Activated CD4-positive, alpha-beta T cell treated with anti-CD3 and anti-CD28 coated beads, Interleukin-2, amount 10 ng/mL, durations not matched to agents 7 days and 5 days (primary cell): Measurements from ENCODE around the gene CHFR. TPM values are rescaled to one million over a fixed set of nuclear protein-coding genes. Genes with fewer than 3 reads are reported as not detected.
"Not testable (repeated sequence)": the region's sequence is repeated elsewhere in the genome, so short reads cannot be mapped to it uniquely, and the experiment has no call there.

Experiments
- CTCF ChIA-PET: fragments of 350-600 bp; sonication (Branson Sonifier 250); formaldehyde crosslinking; loops from one replicate; lab custom pipeline; 2021; ENCODE audit warnings: antibody characterized with exemption; lab: Charles Lee
- POLR2A ChIA-PET: fragments of 350-600 bp; sonication (Branson Sonifier 250); formaldehyde crosslinking; loops from one replicate; lab custom pipeline; 2021; ENCODE audit warnings: antibody characterized with exemption; lab: Charles Lee
- DNase-seq: peaks from one replicate; pipeline ENCODE4 v3.0.0-alpha.2; 2020
- H3K27ac Mint-ChIP-seq: one replicate; pipeline ENCODE4 v1.8.0; 2021; ENCODE audit warnings: mild to moderate bottlenecking, moderate library complexity, mixed read lengths
- H3K27me3 Mint-ChIP-seq: one replicate; pipeline ENCODE4 v1.8.0; 2021; ENCODE audit warnings: mixed read lengths
- H3K36me3 Mint-ChIP-seq: one replicate; pipeline ENCODE4 v1.8.0; 2021; ENCODE audit warnings: low read depth, mixed read lengths
- H3K4me1 Mint-ChIP-seq: one replicate; pipeline ENCODE4 v1.8.0; 2021; ENCODE audit warnings: mixed read lengths
- H3K4me3 Mint-ChIP-seq: one replicate; pipeline ENCODE4 v1.8.0; 2021; ENCODE audit warnings: mild to moderate bottlenecking, moderate library complexity, mixed read lengths
- H3K9me3 Mint-ChIP-seq: one replicate; pipeline ENCODE4 v1.8.0; 2021; ENCODE audit warnings: mixed read lengths
- total RNA-seq, 2 experiments: library from RNA; stranded (reverse); gene quantifications; one replicate each; pipeline ENCODE4 v1.2.3, GENCODE V29; 2021

Gene CHFR
- total RNA-seq, 2 experiments from 2014 or later = 71.4 to 88.9 TPM

DNA sequence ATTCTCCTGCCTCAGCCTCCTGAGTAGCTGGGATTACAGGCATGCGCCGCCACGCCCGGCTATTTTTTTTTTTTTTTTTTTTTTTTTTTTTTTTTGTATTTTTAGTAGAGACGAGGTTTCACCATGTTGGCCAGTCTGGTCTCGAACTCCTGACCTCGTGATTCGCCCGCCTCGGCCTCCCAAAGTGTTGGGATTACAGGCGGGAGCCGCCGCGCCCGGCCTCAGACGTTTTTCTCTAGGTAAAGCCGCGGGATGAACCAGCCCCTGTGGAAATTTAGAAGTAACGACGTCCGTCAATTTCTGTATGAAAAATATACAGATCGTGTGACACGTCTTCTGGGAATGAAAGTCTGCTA is 20.4 kb upstream of the CHFR start:
- POLR2A ChIA-PET = not testable (repeated sequence)
- CTCF ChIA-PET = interaction anchor here (1.1 to 1.6 kb wide), 2 partner anchors 100 to 133 kb away, joined by 3 read pairs; no protein-coding TSS in a partner anchor

DNA sequence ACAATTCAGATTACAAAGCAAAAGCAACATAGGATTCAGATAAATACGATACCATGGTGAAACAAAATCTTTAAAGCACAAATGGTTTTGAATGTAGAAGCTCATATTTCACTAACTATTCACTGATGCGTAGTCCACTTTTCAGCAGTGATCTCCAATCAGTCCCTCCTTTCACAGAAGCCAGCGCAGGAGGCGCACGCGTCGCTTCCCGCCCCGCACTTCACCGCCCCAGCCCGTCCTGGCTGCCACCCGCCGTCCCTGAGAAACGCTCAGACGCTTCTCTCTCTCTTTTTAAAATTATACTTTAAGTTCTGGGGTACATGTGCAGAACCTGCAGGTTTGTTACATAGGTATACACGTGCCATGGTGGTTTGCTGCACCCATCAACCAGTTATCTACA is 19.8 kb upstream of the CHFR start:
- Mint-ChIP-seq H3K27me3 (peaks cover 14% of the 10 kb centered on the region), H3K27ac (no peak overlapping the region), H3K4me3 (peak overlapping the region; percentile 41), H3K9me3 (peaks cover 17% of the 10 kb centered on the region), H3K4me1 (peaks cover 25% of the 10 kb centered on the region), H3K36me3 (peaks cover 11% of the 10 kb centered on the region)
- POLR2A ChIA-PET = no interaction called here
- CTCF ChIA-PET = no interaction called here
- no peak for DNase-seq

More for the DNA sequence above, 20.4 kb upstream of the CHFR start:
- peaks cover 25% of the 10 kb centered on the region for H3K4me1 Mint-ChIP-seq
- H3K4me3 Mint-ChIP-seq = peak overlapping the region; percentile 78
- DNase-seq = not testable (repeated sequence)
- H3K9me3 Mint-ChIP-seq = peaks cover 20% of the 10 kb centered on the region
- peak overlapping the region; percentile 97 for H3K27ac Mint-ChIP-seq
- peaks cover 13% of the 10 kb centered on the region for H3K36me3 Mint-ChIP-seq
- peaks cover 14% of the 10 kb centered on the region for H3K27me3 Mint-ChIP-seq

DNA sequence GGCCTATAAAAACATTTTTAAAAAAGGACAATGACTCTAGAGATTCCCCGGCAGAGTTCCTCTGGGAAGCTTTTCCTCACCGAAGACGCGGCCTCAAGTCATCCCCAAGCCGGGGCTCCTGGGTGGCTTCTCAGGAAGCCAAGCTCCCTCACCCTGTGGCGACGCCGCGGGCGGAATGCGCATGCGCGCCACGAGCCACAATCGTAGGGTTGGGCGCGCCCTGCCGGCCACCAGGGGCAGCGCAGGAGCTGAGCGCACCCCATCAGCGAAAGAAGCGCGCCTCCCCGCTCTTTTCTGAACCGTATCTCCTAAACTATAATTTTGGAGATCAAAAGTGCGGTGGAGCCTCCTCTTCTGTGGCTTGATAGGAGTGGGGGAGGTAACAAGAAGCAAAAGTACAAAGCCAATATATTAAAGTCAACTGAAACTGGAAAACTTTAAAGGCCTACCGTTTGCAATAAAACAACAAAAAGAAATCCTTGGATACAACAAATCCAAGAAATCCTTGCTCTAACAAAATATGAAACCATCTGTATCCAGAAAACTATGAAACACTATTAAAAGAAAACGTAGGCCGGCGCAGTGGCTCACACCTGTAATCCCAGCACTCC is 17.4 kb upstream of the CHFR start:
- H3K4me3 Mint-ChIP-seq = peak overlapping the region; percentile 36
- H3K36me3 Mint-ChIP-seq = no peaks in the 10 kb centered on the region
- ChIA-PET CTCF (interaction anchor here (0.6 to 1.3 kb wide), 16 partner anchors 10 to 225 kb away, joined by 3 to 10 read pairs (median 4); partner anchors contain the start of genes CHFR, GOLGA3, ZNF10 and ZNF891), POLR2A (interaction anchor here (0.6 kb wide), 1 partner anchor 51 kb away, joined by 3 read pairs; no protein-coding TSS in a partner anchor)
- peaks cover 4% of the 10 kb centered on the region for H3K9me3 Mint-ChIP-seq
- peaks cover 21% of the 10 kb centered on the region for H3K4me1 Mint-ChIP-seq
- peak; percentile 90 for DNase-seq
- H3K27me3 Mint-ChIP-seq = peaks cover 14% of the 10 kb centered on the region
- H3K27ac Mint-ChIP-seq = peak overlapping the region; percentile 54

DNA sequence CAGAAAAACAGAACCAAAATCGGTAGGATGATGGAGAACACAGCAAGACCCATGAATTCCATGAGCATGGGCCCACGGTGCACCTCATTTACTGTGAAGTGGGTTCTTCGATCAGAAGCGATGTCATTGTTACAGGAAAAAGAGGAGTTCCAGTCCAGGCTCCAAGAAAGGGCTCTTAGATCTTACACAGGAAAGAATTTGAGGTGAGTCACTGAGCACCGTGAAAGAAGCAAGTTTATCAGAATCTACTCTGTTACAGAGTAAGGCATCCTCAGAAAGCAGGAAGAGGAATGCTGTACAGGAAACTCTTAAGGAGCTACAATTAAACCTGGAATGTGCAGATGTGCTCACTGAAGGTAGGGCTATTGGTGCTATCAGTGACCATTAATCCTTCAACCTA is 11.6 kb upstream of the CHFR start:
- no peaks in the 10 kb centered on the region for H3K27me3 Mint-ChIP-seq
- H3K27ac Mint-ChIP-seq = no peak overlapping the region
- H3K4me3 Mint-ChIP-seq = no peak overlapping the region
- ChIA-PET CTCF (interaction anchor here (1.1 to 1.4 kb wide), 2 partner anchors 26 to 156 kb away, joined by 3 to 5 read pairs; no protein-coding TSS in a partner anchor), POLR2A (interaction anchor here (1.1 kb wide), 1 partner anchor 12 kb away, joined by 3 read pairs; the partner anchor contains the start of gene CHFR)
- peaks cover 7% of the 10 kb centered on the region for H3K9me3 Mint-ChIP-seq
- no peaks in the 10 kb centered on the region for H3K36me3 Mint-ChIP-seq
- no peak for DNase-seq
- peaks cover 12% of the 10 kb centered on the region for H3K4me1 Mint-ChIP-seq

DNA sequence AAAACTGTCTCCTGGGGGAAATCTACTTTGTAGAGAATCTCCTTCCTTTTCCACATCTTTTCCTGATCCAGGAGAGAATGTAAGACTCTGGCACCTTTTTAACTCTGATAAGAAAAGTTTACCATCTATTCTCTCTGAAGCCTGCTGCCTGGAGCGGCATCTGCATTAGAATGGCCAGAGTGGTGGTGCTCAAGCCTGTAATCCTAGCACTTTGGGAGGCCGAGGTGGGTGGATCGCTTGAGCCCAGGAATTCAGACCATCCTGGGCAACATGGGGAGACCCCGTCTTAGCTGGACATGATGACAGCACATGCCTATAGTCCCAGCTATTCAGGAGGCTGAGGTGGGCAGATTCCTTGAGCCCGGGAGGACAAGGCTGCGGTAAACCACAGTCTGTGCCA is 1.4 kb upstream of the CHFR start:
- POLR2A ChIA-PET = interaction anchor here (0.6 kb wide), 1 partner anchor 460 kb away, joined by 3 read pairs; no protein-coding TSS in a partner anchor
- Mint-ChIP-seq H3K27ac (peak overlapping the region; percentile 83), H3K36me3 (peaks cover 46% of the 10 kb centered on the region), H3K4me1 (peaks cover 23% of the 10 kb centered on the region), H3K27me3 (no peaks in the 10 kb centered on the region), H3K4me3 (peak overlapping the region; percentile 40), H3K9me3 (peaks cover 20% of the 10 kb centered on the region)
- no peak for DNase-seq
- CTCF ChIA-PET = no interaction called here

DNA sequence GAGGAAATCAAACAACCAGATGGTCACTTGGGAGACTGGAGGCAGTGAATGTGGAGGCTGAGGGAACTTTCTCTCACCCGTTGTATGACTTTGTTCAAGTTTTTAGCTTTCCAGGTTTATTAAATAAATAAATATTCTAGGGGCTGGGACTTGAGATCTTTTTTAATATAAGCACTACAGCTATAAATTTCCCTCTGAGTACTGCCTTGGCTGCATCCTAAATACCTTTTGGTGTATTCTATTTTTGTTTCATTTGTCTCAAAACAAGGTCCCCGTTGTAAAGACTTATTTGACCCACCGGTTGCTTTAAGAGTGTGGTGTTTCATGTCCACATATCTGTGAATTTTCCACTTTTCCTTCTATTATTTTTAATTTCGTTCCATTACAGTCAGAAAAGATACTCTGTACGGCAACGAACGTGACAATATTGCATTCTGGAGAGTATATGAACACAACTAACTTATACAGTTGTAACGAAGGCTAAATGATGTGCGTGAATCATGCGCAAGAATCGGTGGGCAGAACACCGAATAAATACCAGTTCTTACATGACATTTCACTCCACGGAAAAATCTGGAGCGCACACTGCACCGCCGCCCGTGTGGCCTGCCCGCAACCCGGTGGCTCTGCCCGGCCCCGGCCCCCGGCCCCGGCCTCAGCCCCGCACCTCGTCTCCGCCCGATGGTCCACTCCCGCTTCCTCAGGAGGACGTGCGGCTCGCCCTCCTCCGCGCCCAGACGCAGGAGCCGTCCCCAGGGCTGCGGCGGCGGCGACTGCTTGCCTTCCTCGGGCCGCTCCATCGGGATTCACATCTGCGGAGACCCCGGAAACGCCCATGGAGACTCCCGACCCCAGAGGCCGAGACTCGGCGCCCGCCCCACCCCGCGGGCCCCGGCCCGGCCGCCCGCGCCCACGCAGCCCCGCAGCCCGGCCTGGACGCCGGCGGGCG is 602 bp downstream of the CHFR start:
- Mint-ChIP-seq H3K9me3 (peaks cover 20% of the 10 kb centered on the region), H3K4me3 (peak overlapping the region; percentile 97), H3K27me3 (no peaks in the 10 kb centered on the region), H3K4me1 (peaks cover 27% of the 10 kb centered on the region), H3K27ac (peak overlapping the region; percentile 88), H3K36me3 (peaks cover 65% of the 10 kb centered on the region)
- POLR2A ChIA-PET = interaction anchor here (0.8 to 1.0 kb wide), 2 partner anchors 13 to 53 kb away, joined by 3 to 5 read pairs; no protein-coding TSS in a partner anchor
- CTCF ChIA-PET = interaction anchor here (0.9 kb wide), 3 partner anchors 18 to 122 kb away, joined by 3 to 4 read pairs (median 3); no protein-coding TSS in a partner anchor
- DNase-seq = peak; percentile 23

DNA sequence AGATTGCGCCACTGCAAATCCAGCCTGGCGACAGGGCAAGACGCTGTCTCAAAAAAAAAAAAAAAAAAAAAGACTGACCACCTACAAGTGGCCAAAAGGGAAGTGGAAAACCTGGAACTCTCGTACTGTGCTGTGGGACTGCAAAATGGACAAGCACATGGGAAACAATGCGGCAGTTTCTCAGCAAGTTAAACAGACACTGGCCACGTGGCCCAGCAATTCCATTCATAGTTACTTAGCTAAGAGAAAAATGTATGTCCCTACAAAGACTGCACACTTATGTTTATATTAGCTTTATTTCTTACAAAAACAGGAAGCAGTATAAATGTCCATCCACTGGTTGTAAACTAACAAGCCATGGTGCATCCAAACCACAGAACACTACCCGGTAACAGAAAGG is 5.6 kb downstream of the CHFR start:
- H3K4me1 Mint-ChIP-seq = peaks cover 19% of the 10 kb centered on the region
- ChIA-PET POLR2A (no interaction called here), CTCF (interaction anchor here (1.4 to 1.6 kb wide), 3 partner anchors 10 to 48 kb away, joined by 3 to 4 read pairs (median 4); no protein-coding TSS in a partner anchor)
- peaks cover 10% of the 10 kb centered on the region for H3K9me3 Mint-ChIP-seq
- H3K36me3 Mint-ChIP-seq = peaks cover 64% of the 10 kb centered on the region
- H3K27ac Mint-ChIP-seq = no peak overlapping the region
- no peak overlapping the region for H3K4me3 Mint-ChIP-seq
- no peak for DNase-seq
- no peaks in the 10 kb centered on the region for H3K27me3 Mint-ChIP-seq

DNA sequence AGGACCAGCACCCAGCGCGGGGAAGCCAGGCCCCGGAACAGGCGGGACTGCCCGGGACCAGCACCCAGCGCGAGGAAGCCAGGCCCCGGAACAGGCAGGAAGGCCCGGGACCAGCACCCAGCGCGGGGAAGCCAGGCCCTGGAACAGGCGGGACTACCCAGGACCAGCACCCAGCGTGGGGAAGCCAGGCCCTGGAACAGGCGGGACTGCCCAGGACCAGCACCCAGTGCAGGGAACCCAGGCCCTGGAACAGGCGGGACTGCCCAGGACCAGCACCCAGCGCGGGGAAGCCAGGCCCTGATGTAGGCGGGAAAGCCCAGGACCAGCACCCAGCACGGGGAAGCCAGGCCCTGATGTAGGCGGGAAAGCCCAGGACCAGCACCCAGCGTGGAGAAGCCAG is 12.8 kb downstream of the CHFR start:
- Mint-ChIP-seq H3K4me1 (peaks cover 33% of the 10 kb centered on the region), H3K36me3 (peaks cover 53% of the 10 kb centered on the region)
- POLR2A ChIA-PET, H3K27ac Mint-ChIP-seq, DNase-seq, H3K4me3 Mint-ChIP-seq, H3K9me3 Mint-ChIP-seq, H3K27me3 Mint-ChIP-seq, CTCF ChIA-PET: not testable (repeated sequence)

DNA sequence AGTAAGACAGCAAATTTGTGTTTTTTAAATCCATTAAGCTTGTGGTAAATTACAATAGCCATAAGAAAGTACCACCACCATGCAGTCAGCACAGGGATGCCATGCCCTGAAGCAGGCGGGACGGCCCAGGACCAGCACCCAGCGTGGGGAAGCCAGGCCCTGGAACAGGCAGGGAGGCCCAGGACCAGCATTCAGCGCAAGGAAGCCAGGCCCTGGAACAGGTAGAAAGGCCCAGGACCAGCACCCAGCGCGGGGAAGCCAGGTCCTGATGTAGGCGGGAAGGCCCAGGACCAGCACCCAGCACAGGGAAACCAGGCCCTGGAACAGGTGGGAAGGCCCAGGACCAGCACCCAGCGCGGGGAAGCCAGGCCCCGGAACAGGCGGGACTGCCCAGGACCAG is 13.2 kb downstream of the CHFR start:
- CTCF ChIA-PET = interaction anchor here (0.9 to 1.4 kb wide), 2 partner anchors 26 to 30 kb away, joined by 3 to 7 read pairs; no protein-coding TSS in a partner anchor
- DNase-seq = no peak

DNA sequence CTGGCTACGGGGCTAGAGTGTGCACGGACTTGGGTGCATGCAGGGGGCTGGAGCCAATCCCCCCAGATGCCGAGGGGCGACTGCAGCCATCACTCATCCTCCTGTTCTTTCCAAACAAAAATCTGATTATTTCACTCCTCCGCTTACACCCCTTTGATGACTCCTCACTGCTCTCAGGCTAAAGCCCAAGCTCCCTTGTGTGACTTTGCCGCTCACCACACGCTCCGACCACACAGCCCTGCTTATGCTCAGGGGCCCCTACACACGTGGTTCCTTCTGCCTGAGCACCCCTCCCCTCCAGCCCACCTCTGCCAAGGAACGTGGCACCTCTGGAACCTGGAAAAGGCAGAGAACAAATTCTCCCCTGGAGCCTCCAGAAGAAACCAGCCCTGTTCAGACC is 13.7 kb downstream of the CHFR start:
- ChIA-PET POLR2A (no interaction called here), CTCF (interaction anchor here (0.6 to 1.4 kb wide), 4 partner anchors 25 to 162 kb away, joined by 3 to 7 read pairs (median 5); no protein-coding TSS in a partner anchor)
- DNase-seq = no peak
- peaks cover 57% of the 10 kb centered on the region for H3K36me3 Mint-ChIP-seq
- peaks cover 36% of the 10 kb centered on the region for H3K4me1 Mint-ChIP-seq
- H3K9me3 Mint-ChIP-seq = no peaks in the 10 kb centered on the region
- H3K27ac Mint-ChIP-seq = peak overlapping the region; percentile 85
- no peaks in the 10 kb centered on the region for H3K27me3 Mint-ChIP-seq
- peak overlapping the region; percentile 34 for H3K4me3 Mint-ChIP-seq

More for the DNA sequence above, 13.2 kb downstream of the CHFR start:
- POLR2A ChIA-PET = no interaction called here
- Mint-ChIP-seq H3K27ac (peak overlapping the region; percentile 85), H3K9me3 (no peaks in the 10 kb centered on the region), H3K4me1 (peaks cover 35% of the 10 kb centered on the region), H3K27me3 (no peaks in the 10 kb centered on the region), H3K4me3 (no peak overlapping the region), H3K36me3 (peaks cover 55% of the 10 kb centered on the region)

DNA sequence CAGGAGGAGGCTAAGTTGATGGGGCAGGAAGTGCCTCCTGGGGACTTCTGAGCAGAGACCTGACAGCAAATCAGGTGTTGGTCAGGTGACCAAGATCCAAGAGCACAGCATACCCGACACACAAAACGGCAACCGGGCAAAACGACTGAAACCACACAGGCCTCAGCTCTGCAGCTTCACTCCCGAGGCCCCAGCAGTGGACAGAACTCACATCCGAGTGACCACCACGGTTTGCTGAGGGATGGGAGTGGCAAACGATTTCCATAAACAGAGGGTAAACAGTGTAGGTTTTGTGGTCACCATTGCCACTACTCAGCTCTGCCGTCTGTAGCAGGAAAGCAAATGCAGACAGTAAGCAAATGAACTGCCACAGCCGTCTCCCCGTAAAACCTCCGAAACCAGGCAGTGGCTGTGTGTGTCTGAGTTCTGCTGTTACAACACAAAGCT is 14.4 kb downstream of the CHFR start:
- Mint-ChIP-seq H3K4me3 (peak overlapping the region; percentile 55), H3K9me3 (no peaks in the 10 kb centered on the region), H3K27me3 (no peaks in the 10 kb centered on the region), H3K36me3 (peaks cover 61% of the 10 kb centered on the region), H3K4me1 (peaks cover 37% of the 10 kb centered on the region), H3K27ac (peak overlapping the region; percentile 92)
- DNase-seq = peak; percentile 59
- POLR2A ChIA-PET = no interaction called here
- CTCF ChIA-PET = interaction anchor here (0.6 to 1.4 kb wide), 5 partner anchors 8 to 162 kb away, joined by 3 to 7 read pairs (median 5); no protein-coding TSS in a partner anchor
